Adrenal gland (tissue), 5 donors: Measurements from ENCODE around the gene CA5A.

ENCODE experiments used
- CTCF ChIP-seq, 6 experiments: fragments of 450-650 bp in 4 of 6; fragments of 200-600 bp in 2 of 6; sonication (generic) in 1 of 6; IDR thresholded peaks; 1 replicate in 5 of 6; 2 replicates in 1 of 6; pipeline versions ENCODE4 v1.5.1 to v1.8.0; 2016 to 2021; ENCODE audit warnings: antibody characterized with exemption in 6 of 6, mild to moderate bottlenecking in 2 of 6, moderate library complexity in 1 of 6
- POLR2A ChIP-seq, 2 donors: fragments of 450-650 bp; IDR thresholded peaks; one replicate each; pipeline ENCODE4 v1.6.1; 2017; ENCODE audit warnings: antibody characterized with exemption in 2 of 2, mild to moderate bottlenecking in 2 of 2, moderate library complexity in 1 of 2
- donor health status: DM: no; HTN: no; CAD: no.

- no peak for TF ChIP-seq CTCF (IDR thresholded peaks at IDR 0.05)
- TF ChIP-seq POLR2A (IDR thresholded peaks at IDR 0.05): no peak
Measured at GRCh38 chr16:87949071-87949744, 12.9 kb upstream of the CA5A start.
